Glomerular endothelial cell (primary cell): ENCODE measurements around the gene SIGLEC8. TPM values are rescaled to one million over a fixed set of nuclear protein-coding genes. Genes with fewer than 3 reads are reported as not detected.

ENCODE experiments used
- DNase-seq: peaks from one replicate; pipeline ENCODE4 v3.0.0-alpha.2; 2011; ENCODE audit warnings: low read depth, low spot score; ENCODE audit errors: extremely low read depth
- total RNA-seq: library from RNA; depleted of rRNA; stranded (reverse); fragments of >200 nt; gene quantifications from 2 replicates; pipeline ENCODE4 v1.2.3, GENCODE V29; 2015

Gene SIGLEC8
- total RNA-seq, 1 donor from 2014 or later: not detected

DNA sequence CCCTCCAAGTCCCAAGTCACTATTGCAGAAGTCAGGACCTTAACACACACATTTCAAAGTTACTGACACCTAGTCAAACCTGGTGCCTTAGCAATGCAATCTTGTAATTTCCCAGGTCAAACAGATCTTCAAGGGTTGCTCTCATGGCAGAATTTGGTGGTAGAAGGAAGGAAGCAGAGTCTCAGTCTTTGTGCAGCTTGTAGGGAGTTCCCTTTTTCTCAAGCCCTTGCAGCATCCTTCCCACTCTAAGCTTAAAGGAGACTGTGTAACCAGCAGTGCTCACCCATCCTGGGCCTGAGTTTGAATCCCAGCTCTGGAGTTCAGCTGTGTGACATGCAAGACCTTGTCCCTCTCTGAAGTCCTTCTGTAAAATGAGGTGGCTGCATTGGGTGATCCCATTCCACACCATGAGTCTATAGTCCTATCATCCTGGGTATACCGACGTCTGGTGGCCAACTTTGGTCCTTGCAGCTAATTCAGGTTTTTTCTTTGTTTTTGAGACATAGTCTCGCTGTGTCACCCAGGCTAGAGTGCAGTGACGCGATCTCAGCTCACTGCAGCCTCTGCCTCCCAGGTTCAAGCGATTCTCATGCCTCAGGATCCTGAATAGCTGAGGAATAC, 50.6 kb downstream of the SIGLEC8 start:
- no peak for DNase-seq

DNA sequence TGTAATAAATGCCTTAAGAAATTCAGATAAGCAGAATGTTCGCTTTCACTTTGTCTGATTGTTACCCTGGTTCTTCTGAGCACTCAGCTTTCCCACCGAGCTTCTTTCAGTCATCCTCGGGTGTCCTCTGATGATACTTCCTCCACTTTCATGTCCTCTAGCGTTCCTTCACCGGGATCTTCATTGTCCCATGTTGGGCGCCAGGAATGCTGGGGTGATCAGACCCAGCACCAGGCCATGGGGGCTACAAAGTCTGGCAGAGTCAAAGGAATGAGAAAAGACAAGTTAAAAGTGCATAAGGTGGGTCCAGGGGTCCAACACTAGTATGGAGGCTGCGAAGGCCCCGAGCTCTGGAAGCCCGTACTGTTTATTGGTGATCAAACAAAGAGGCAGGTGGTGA, 56.1 kb downstream of the SIGLEC8 start:
- DNase-seq: no peak

Other genes with a start within 250 kb of the SIGLEC8 start
- gene CD33, start 233.4 kb downstream of the SIGLEC8 start, total RNA-seq: not detected in 2 replicates
- not detected in 2 replicates for gene SIGLECL1, start 207.4 kb downstream of the SIGLEC8 start, total RNA-seq
- not detected in 2 replicates for gene IGLON5, start 146.8 kb downstream of the SIGLEC8 start, total RNA-seq
- 0.82 and 0.88 TPM in 2 replicates for gene VSIG10L, start 116.3 kb downstream of the SIGLEC8 start, total RNA-seq
- gene ETFB, start 92.1 kb downstream of the SIGLEC8 start, total RNA-seq: 64.5 and 70.8 TPM in 2 replicates
- not detected in 2 replicates for gene CLDND2, start 89.5 kb downstream of the SIGLEC8 start, total RNA-seq
- not detected in 2 replicates for gene NKG7, start 85.8 kb downstream of the SIGLEC8 start, total RNA-seq
- not detected in 2 replicates for gene LIM2, start 70.5 kb downstream of the SIGLEC8 start, total RNA-seq
- not detected in 2 replicates for gene C19orf84, start 67.9 kb downstream of the SIGLEC8 start, total RNA-seq
- not detected in 2 replicates for gene SIGLEC10, start 40.8 kb downstream of the SIGLEC8 start, total RNA-seq
- not detected in 2 replicates for gene CEACAM18, start 20.1 kb upstream of the SIGLEC8 start, total RNA-seq
- not detected in 2 replicates for gene SIGLEC12, start 43.3 kb upstream of the SIGLEC8 start, total RNA-seq
- gene SIGLEC6, start 73.2 kb upstream of the SIGLEC8 start, total RNA-seq: not detected in 2 replicates
- gene ZNF175, start 112.8 kb upstream of the SIGLEC8 start, total RNA-seq: 8.5 and 11.2 TPM in 2 replicates
- gene SIGLEC5, start 171.9 kb upstream of the SIGLEC8 start, total RNA-seq: 0.93 TPM in 1 of 2 replicates, not detected in the other
- 0.35 and 0.44 TPM in 2 replicates for gene SIGLEC14, start 188.4 kb upstream of the SIGLEC8 start, total RNA-seq
- gene SPACA6, start 234.9 kb upstream of the SIGLEC8 start, total RNA-seq: 2.5 and 4.8 TPM in 2 replicates